HG02610 (cell line): ENCODE results near the gene TCP11.

Source experiments
- ATAC-seq: cut with Tn5 transposase; IDR thresholded peaks from one replicate; pipeline ENCODE4 v1.9.1; 2021; ENCODE audit warnings: mild to moderate bottlenecking, moderate library complexity; ENCODE audit not compliant: unreplicated experiment

The TCP11 gene

GRCh38 chr6:35173427-35174087, 32.4 kb upstream of the TCP11 start:
- ATAC-seq: no peak

DNA sequence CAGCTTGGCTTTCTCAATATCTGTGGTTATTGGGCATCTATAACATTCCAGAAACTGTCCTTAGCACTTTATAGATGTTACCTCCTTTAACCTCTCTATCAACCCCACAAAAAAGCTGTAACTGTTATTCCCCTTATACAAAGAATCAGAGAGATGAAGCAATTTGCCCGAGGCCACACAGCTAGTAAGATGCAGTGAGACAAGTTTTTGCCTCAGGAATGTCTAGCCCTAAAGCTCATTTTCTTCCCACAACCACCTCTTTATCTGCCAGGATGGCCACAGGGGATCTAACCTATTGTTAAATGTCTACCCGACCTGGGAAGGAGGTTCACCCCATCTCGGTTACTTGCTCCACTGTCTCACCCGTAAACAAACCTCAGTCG, 31.9 kb upstream of the TCP11 start:
- no peak for ATAC-seq

DNA sequence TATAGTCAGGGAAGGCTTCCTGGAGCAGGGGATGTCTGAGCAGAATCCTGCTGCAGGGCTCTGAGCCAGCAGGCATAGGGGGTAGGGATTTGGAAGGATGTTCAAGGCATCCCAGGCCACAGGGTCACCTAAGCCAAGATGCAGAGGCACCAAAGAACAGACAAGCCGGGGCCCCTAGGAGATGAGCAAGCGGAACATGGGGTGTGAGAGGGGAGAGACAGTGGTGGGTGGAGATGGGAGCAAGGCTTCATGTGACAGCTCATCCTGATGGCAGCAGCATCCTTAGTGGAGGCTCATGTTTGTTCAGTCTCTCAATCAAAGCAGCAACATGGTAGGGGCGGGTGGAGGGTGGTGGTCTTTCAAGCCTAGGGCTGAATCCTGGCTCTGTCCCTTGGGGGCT, 29.8 kb upstream of the TCP11 start:
- no peak for ATAC-seq

DNA sequence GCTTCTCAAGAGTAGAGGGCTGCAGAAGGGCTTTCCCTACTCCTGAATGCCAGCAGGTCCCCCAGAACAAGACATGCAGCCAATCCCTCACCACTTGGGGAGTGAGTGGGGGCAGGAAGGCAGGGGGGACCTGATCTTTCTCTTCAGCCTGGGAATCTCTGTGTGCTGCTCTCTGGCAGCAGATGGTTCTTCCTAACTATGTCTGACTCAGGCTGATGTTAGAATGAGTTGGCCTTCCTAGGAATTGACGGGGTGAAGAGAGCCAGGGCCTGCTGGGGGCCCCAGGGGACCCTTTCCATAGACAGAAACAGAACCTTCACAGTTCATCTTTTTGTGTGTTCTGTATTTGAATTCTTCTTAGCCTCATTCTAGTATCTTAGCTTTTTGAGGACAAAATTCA, 29.0 kb upstream of the TCP11 start:
- ATAC-seq: no peak

DNA sequence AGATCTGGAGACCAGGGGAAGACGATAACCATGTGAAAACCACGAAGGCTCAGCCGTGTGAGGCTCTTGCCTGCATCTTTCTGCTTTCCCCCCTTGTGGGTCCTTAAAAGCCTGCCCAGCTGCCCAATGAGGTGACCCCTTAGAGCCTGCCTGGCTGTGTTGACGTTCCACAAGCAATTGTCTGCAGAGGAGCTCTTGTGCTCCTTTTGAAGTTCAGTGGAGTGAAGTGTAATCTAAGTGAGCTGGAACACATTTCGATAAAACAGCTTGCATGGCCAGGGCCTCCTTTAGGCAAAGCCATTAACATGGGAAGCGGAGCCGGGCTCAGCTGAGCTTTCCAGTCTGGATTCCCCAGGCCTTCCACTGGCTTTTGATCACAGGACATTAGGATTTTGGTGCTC, 27.3 kb upstream of the TCP11 start:
- ATAC-seq: no peak

DNA sequence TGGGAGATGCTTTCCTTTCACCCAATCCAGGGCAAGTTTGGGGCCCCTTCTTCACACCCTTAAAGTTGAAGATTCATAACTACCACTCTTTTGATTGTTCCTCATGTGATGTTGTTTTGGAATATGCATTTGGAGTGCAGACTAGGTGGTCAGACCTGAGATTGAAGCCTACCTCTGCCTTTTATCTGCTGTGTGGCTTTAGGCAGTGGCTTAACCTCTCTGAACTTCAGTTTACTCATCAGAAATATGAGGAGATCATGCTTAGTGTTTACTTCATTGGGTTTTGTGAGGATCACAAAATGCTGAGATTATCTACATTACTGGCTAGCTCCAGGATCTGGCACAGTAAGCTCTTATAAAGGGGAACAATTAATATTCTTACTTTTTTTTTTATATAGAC, 26.4 kb upstream of the TCP11 start:
- no peak for ATAC-seq

GRCh38 chr6:35166520-35166919, 25.4 kb upstream of the TCP11 start:
- no peak for ATAC-seq

- no peak for ATAC-seq
These were observed 25.0 kb upstream of the TCP11 start for GRCh38 chr6:35166116-35166515.

DNA sequence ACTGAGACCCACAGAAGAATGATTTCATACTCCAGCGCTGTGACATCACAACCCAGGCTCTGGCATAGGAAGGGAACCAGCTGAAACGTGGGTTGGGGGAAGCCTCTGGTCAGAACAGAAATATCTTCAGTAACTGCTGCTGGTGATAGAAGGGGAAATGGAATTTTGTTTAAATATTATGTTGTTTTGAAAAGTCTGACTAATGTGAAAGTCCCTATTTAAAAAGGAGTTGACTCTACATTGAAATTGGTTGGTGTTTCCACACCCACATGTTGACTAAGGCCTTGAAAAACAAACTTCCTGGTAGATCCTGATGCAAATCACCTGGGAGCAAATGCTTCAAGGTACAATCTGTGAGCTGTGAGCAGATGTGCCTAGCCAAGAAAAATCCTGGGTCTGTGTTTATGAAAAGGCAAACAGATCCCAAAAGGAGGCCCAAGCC, 24.5 kb upstream of the TCP11 start:
- ATAC-seq: peak; percentile 43

DNA sequence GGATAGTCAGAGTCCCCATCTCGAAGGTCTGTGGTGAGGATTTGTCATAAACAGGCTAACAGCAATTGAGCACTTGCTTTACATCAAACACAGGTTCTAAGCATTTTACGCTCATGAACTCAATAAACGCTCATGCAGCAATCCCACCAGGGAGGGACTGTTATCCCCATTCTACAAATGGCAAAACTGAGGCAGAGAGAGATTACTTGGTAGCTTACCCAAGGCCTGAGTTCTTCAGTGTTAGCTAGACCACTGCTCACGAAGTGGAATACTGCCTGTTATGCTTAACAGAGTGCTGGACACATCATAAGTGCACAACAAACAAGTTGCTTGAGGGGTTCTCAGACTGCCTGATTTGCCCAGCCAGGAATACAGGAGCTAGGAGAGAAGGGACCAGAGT, 23.7 kb upstream of the TCP11 start:
- no peak for ATAC-seq

GRCh38 chr6:35164277-35164676, 23.1 kb upstream of the TCP11 start:
- ATAC-seq: no peak

DNA sequence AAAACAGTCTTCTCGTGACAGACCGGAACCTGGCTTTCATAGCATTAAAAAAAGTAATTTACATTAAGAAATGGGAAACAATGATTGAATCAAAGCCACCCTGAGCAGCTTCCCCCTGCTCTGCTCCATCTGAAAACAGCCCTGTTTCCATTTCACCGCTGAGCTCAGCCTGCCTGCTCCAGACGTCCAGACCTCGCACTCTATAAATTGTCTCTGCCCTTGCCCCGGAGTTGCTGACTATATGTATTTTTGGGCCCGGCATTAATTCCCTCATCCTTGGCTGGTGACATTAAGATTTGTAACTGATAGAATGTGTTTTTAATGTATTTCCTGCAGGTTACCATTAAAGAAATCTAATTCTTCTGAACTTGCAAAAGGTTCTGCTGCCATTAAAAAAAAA, 22.7 kb upstream of the TCP11 start:
- no peak for ATAC-seq

DNA sequence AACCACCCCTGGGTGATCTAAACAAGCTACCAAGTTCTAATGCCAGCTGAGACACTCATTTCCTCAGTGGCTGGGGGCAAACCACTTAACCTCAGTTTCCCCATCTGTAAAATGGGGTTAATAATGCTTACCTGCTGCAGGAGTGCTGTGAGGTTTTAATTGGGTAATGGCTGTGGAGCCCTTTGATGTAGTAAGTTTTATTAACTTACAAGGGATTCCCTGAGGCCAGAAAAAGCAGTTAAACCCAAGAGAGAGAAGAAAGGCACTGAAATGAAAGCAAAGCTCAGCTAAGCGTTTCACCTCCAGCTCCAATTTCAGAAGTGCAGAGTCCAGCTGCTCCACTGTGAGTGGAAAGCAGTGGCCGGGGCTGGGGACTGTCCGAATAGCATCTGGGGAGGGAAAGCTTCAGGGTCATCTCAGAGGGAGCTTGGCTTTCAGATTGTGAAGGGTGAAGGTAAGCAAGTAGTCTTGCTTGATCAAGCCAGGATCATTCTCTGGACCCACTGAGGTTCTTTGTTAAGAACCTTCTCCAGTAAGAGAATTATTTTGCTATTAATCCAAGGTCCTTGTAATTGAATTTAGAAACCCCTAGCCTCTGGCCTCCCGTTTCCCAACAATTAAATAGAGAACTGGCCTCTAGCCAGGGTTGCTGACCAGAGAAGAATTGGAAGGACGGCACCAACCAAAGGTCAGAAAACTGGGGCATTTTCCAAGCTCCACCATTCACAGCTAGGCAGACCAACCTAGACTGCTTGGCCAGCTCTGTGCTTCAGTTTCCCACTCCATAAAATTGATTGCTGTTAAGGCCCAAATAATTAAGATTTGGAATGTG, 20.9 kb upstream of the TCP11 start:
- ATAC-seq: no peak

DNA sequence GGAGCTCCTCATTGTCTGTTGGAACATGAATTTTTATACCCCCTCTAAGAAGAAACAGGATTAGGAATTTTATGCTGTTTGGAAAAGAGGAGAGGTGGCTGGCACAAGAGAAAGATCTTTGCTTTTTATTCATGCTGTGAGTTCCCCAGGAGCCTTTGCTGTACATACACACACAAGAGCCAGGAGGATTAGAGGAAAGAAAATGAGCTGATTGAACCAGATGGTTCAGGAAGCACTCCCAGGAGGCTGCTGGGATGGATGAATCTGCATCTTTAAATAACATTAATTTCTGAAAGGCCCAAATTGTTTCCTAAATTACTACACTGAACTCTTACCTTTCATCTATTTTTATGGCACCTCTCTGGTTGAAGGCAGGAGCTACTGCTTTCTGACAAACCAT, 20.1 kb upstream of the TCP11 start:
- ATAC-seq: no peak

GRCh38 chr6:35160642-35161041, 19.5 kb upstream of the TCP11 start:
- no peak for ATAC-seq

DNA sequence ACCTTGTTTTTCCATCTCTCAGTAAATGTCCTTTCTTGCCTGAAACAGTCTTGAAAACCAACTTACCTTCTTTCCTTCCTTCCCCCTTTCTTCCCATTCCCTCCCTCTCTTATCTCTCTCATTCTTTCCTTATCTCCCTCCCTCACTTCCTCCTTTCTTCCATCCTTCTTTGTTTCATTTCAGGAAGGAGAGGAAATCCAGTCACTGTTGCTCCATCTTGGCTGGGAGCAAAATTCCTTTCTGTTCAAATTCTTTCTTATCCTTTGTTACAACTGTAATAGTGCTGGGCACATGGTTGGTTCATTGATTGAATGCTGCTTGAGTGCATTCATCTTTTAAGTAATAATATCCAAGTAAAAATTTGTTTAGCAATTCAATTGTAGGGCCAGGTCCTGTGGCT, 17.4 kb upstream of the TCP11 start:
- ATAC-seq: no peak

DNA sequence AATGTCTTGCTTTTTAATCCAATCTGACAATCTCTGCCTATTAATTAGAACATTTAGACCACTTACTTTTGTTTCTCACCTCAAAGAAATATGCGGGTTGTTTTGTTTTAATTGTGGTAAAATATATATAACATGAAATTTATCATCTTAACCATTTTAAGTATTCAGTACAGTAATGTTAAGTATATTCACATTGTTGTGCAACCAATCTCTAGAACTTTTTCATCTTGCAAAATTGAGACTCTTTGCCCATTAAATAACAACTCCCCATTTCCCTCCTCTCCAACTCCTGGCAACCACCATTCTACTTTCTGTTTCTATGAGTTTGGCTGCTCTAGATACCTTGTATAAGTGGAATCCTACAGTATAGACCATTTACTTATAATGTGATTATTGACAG, 13.8 kb upstream of the TCP11 start:
- ATAC-seq: no peak

DNA sequence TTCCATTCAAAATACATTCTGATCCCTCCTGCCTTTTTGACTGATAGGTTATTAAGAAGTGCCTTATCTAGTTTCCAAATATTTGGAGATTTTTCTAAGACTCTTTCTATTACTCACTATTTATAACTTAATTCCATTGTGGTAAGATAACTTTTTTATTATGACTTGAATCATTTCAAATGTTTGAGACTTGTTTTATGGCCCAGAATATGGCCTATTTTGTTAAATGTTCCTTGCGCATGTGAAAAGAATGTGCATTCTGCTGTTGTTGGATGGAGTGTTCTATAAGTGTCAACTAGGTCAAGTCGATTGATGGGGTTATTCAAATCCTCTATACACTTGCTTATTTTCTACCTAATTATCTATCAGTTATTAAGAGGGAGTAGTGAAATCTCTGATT, 13.1 kb upstream of the TCP11 start:
- no peak for ATAC-seq

DNA sequence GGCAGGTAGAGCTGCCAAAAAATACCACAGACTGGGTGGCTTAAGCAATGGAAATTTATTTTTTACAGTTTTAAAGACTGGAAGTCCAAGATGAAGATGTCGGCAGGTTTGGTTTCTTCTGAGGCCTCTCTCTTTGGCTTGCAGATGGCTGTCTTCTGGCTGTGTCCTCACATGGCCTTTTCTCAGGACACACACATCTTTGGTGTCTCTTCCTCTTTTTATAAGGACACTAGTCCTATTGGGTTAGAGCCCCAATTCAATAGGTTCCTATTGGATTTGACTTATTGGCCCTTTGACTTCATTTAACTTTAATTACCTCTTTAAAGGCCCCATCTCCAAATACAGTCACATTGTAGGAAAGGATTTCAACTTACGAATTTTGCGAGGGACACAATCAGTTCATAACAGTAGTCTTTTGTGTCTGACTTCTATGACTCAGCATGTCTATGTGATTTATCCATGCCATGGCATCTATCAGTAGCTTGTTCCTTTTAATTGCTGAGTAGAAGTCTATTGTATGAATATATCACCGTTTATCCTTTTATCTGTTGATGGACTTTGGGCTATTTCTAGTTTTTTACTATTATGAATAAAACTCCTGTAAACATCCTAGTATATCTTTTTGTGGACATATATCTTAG, 11.0 kb upstream of the TCP11 start:
- no peak for ATAC-seq

- no peak for ATAC-seq
These were observed 10.3 kb upstream of the TCP11 start for GRCh38 chr6:35151466-35151865.

GRCh38 chr6:35149891-35150566, 8.9 kb upstream of the TCP11 start:
- ATAC-seq: no peak
